Non-pigmented ciliary epithelial cell (primary cell): ENCODE measurements around the gene RORB.
A peak's percentile ranks its signal among the peaks of the same experiment; 100 is the strongest.

Experiments used
- DNase-seq: peaks from one replicate; pipeline ENCODE4 v3.0.0-alpha.2; 2010; ENCODE audit warnings: low read depth

Gene RORB

GRCh38 chr9:74598874-74599273 lies 101.7 kb downstream of the RORB start:
- no peak for DNase-seq

GRCh38 chr9:74609671-74610405 lies 112.7 kb downstream of the RORB start:
- DNase-seq, result no peak

- DNase-seq, result peak; percentile 15
Measured at GRCh38 chr9:74610523-74611061, 113.5 kb downstream of the RORB start.

GRCh38 chr9:74630228-74630627 lies 133.1 kb downstream of the RORB start:
- no peak for DNase-seq

- no peak for DNase-seq
Measured at GRCh38 chr9:74639112-74639511, 142.0 kb downstream of the RORB start.

GRCh38 chr9:74642376-74642775 lies 145.2 kb downstream of the RORB start:
- no peak for DNase-seq

GRCh38 chr9:74643303-74643923 lies 146.3 kb downstream of the RORB start:
- DNase-seq, result no peak

- no peak for DNase-seq
Measured at GRCh38 chr9:74644023-74644422, 146.9 kb downstream of the RORB start.

GRCh38 chr9:74645007-74645639 lies 148.0 kb downstream of the RORB start:
- no peak for DNase-seq

- no peak for DNase-seq
Measured at GRCh38 chr9:74653410-74654080, 156.4 kb downstream of the RORB start.

- DNase-seq, result no peak
Measured at GRCh38 chr9:74662674-74663073, 165.5 kb downstream of the RORB start.

- no peak for DNase-seq
Measured at GRCh38 chr9:74663439-74663838, 166.3 kb downstream of the RORB start.

- DNase-seq, result no peak
Measured at GRCh38 chr9:74666625-74667316, 169.6 kb downstream of the RORB start.

GRCh38 chr9:74672237-74672636 lies 175.1 kb downstream of the RORB start:
- DNase-seq, result no peak

- no peak for DNase-seq
Measured at GRCh38 chr9:74674077-74674476, 176.9 kb downstream of the RORB start.

- no peak for DNase-seq
Measured at GRCh38 chr9:74681906-74682305, 184.8 kb downstream of the RORB start.

GRCh38 chr9:74683322-74683721 lies 186.2 kb downstream of the RORB start:
- no peak for DNase-seq

GRCh38 chr9:74691058-74691457 lies 193.9 kb downstream of the RORB start:
- DNase-seq, result no peak

- DNase-seq, result no peak
Measured at GRCh38 chr9:74696520-74696919, 199.4 kb downstream of the RORB start.

GRCh38 chr9:74697535-74697934 lies 200.4 kb downstream of the RORB start:
- DNase-seq, result no peak

GRCh38 chr9:74711341-74711740 lies 214.2 kb downstream of the RORB start:
- no peak for DNase-seq

GRCh38 chr9:74718709-74719108 lies 221.6 kb downstream of the RORB start:
- DNase-seq, result no peak
